Measurements from ENCODE around the gene ADRM1. TPM values are rescaled to one million over a fixed set of nuclear protein-coding genes. Genes with fewer than 3 reads are reported as not detected.

The ADRM1 gene
- total and polyA plus RNA-seq, 10 of the 15 experiments (the other 5 are each of a cell fraction or from before 2014, with no cell fraction given), result 3.4 to 213 (median 95.9) TPM

DNA sequence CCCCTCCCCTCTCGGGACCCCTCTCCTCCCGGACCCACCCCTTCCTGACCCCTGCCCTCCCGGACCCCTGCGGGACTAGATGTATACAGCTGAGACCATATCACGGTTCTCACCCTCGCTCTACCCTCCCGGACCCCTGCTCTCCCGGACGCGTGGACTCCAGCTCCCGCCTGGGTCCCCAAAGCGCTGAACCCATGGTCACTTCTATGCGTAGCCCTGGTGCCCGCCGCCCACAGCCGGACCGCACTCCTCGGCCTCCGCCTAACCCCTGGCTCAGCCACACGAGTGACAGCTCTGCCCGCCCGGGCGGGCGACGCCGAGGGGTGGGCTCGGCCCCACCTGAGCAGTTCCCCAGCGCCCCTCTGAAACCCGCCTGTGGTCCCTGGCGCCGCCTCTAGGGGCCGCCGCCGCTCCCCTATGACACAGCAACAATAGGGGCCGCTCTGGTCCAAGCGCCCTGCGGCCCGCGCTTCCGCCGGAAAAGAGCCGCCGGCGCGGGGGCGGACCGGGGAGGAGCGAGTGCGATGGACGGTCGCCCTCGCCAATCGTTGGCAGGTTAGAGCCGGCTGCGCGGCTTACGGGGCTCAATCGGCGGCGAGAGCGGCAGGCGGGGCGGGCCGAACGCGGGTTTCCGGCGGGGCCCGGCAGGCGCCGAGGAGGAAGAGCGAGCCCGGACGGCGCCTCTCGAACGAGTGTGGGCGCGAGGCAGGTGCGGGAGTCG lies at the start of gene ADRM1 (continued):
- TF ChIP-seq HCFC1 (IDR thresholded peaks at IDR 0.05; ENCODE audit: low read length), result peak; percentile 72
- TF ChIP-seq SREBF2 (IDR thresholded peaks at IDR 0.05; ENCODE audit: low read length), result no peak
- TF ChIP-seq NRF1 (conservative IDR thresholded peaks at IDR 0.05; ENCODE audit: low read depth, low read length), result 0 out of 2 replicates have a peak, but pooled peaks have one; percentile 4
- TF ChIP-seq BHLHE40 (IDR thresholded peaks at IDR 0.05; ENCODE audit: borderline replicate concordance in 1 of 2, low read depth in 2 of 2, low read length in 1 of 2), result peak; percentile 68
- peak; percentile 98 for TF ChIP-seq ZNF207 (IDR thresholded peaks at IDR 0.05; ENCODE audit: borderline replicate concordance)
- TF ChIP-seq LARP7 (IDR thresholded peaks at IDR 0.05), result peak; percentile 75; the same call in 1 of the 2 replicates
- TF ChIP-seq RELA (IDR thresholded peaks at IDR 0.05; ENCODE audit: borderline replicate concordance, partially characterized antibody), result peak; percentile 60
- TF ChIP-seq GABPA (IDR thresholded peaks at IDR 0.05; ENCODE audit: low read depth), result peak; percentile 90
- TF ChIP-seq, protein P1, sequence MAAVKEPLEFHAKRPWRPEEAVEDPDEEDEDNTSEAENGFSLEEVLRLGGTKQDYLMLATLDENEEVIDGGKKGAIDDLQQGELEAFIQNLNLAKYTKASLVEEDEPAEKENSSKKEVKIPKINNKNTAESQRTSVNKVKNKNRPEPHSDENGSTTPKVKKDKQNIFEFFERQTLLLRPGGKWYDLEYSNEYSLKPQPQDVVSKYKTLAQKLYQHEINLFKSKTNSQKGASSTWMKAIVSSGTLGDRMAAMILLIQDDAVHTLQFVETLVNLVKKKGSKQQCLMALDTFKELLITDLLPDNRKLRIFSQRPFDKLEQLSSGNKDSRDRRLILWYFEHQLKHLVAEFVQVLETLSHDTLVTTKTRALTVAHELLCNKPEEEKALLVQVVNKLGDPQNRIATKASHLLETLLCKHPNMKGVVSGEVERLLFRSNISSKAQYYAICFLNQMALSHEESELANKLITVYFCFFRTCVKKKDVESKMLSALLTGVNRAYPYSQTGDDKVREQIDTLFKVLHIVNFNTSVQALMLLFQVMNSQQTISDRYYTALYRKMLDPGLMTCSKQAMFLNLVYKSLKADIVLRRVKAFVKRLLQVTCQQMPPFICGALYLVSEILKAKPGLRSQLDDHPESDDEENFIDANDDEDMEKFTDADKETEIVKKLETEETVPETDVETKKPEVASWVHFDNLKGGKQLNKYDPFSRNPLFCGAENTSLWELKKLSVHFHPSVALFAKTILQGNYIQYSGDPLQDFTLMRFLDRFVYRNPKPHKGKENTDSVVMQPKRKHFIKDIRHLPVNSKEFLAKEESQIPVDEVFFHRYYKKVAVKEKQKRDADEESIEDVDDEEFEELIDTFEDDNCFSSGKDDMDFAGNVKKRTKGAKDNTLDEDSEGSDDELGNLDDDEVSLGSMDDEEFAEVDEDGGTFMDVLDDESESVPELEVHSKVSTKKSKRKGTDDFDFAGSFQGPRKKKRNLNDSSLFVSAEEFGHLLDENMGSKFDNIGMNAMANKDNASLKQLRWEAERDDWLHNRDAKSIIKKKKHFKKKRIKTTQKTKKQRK (IDR thresholded peaks at IDR 0.05; ENCODE audit: low read depth, low read length), result peak; percentile 59; the same call in 1 of the 2 replicates
- no peak for TF ChIP-seq SMAD5 (IDR thresholded peaks at IDR 0.05; ENCODE audit: low read depth)
- peak; percentile 91 for TF ChIP-seq CHD2 (IDR thresholded peaks at IDR 0.05; ENCODE audit: borderline replicate concordance, low read depth, low read length)
- peak; percentile 2; the same call in 1 of the 2 replicates for TF ChIP-seq SIN3A (IDR thresholded peaks at IDR 0.05; ENCODE audit: low read depth, low read length)
- TF ChIP-seq KLF5 (IDR thresholded peaks at IDR 0.05; ENCODE audit: partially characterized antibody), result peak; percentile 90
- peak; percentile 79 to 100 for TF ChIP-seq EGR1 (IDR thresholded peaks at IDR 0.05; ENCODE audit: borderline replicate concordance in 1 of 2, low read depth in 2 of 2, low read length in 2 of 2)
- peak; percentile 39 for TF ChIP-seq SIX5 (IDR thresholded peaks at IDR 0.05; ENCODE audit: low read depth, low read length, severe bottlenecking)
- peak; percentile 53; the same call in 1 of the 2 replicates for TF ChIP-seq NR2C1 (IDR thresholded peaks at IDR 0.05)
- TF ChIP-seq EED (IDR thresholded peaks at IDR 0.05; ENCODE audit: low read depth), result no peak
- peak; percentile 70 for TF ChIP-seq YY1 (IDR thresholded peaks at IDR 0.05; ENCODE audit: low read depth, low read length)
- peak; percentile 38 for TF ChIP-seq MEF2B (IDR thresholded peaks at IDR 0.05; ENCODE audit: partially characterized antibody, poor library complexity, severe bottlenecking)
- no peak for TF ChIP-seq NR2C2 (IDR thresholded peaks at IDR 0.05; ENCODE audit: borderline replicate concordance, control insufficient read depth, insufficient read length, low read depth)
- TF ChIP-seq NFYB (IDR thresholded peaks at IDR 0.05; ENCODE audit: insufficient read depth, low read depth, low read length), result peak; percentile 86
- TF ChIP-seq SUZ12 (IDR thresholded peaks at IDR 0.05; ENCODE audit: unreplicated experiment), result no peak
- peak; percentile 68 for TF ChIP-seq NR2F1 (conservative IDR thresholded peaks at IDR 0.05)
- TF ChIP-seq POLR2A (IDR thresholded peaks at IDR 0.05; ENCODE audit: low read depth, low read length), result peak; percentile 91
- TF ChIP-seq NBN (IDR thresholded peaks at IDR 0.05), result no peak; the same call in 1 of the 2 replicates
- TF ChIP-seq PAX8 (IDR thresholded peaks at IDR 0.05), result no peak
- 0 out of 2 replicates have a peak, but pooled peaks have one; percentile 46 for TF ChIP-seq RCOR1 (conservative IDR thresholded peaks at IDR 0.05; ENCODE audit: low read depth, low read length)
- no peak; the same call in 1 of the 2 replicates for TF ChIP-seq SPI1 (IDR thresholded peaks at IDR 0.05; ENCODE audit: borderline replicate concordance, insufficient read depth, low read depth, low read length)
- TF ChIP-seq, protein P2, sequence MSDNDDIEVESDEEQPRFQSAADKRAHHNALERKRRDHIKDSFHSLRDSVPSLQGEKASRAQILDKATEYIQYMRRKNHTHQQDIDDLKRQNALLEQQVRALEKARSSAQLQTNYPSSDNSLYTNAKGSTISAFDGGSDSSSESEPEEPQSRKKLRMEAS (IDR thresholded peaks at IDR 0.05; ENCODE audit: low read depth, low read length), result peak; percentile 59
- TF ChIP-seq STAT1 (conservative IDR thresholded peaks at IDR 0.05), result peak; percentile 87
